Measurements from ENCODE around the gene SH3BGRL.

Gene SH3BGRL

DNA sequence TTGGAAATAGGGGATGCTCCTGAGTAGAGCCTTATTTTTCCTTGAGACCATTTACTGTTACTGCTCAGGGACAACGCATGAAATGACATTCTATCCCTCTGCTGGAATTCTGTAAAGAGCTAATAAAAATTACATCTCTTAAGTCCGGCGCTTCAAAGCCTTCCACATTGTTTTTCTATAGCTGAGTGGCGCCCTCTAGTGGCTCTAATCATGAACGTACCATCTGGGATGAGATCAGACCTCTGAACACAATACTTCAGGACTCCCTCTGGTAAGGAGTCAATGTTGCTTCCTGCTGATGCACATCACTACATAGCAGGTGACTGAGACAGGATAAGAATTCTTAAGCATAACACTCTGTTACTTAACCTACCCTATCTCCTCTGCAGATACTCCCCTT lies 6.2 kb upstream of the SH3BGRL start:
- no peak overlapping the region for H4K91ac ChIP-seq (ENCODE audit: low read depth, low read length, poor library complexity)
- no peak overlapping the region for H4K8ac ChIP-seq (ENCODE audit: low read depth, low read length)
- H3K27me3 ChIP-seq (ENCODE audit: control insufficient read depth in 3 of 3, insufficient read depth in 3 of 3, low read depth in 1 of 3, low read length in 3 of 3), result no peaks in the 10 kb centered on the region
- no peak overlapping the region for H2AFZ ChIP-seq (ENCODE audit: low read length)
- no CpG with 5 or more reads among the region's 5 CpGs for WGBS, 2 donors (ENCODE audit: extremely low coverage in 2 of 2, insufficient read length in 2 of 2, insufficient replicate concordance in 1 of 2)
- no peak overlapping the region for H2BK15ac ChIP-seq (ENCODE audit: low read length)
- H3K18ac ChIP-seq (ENCODE audit: low read length), result no peak overlapping the region
- H3K4me2 ChIP-seq (ENCODE audit: insufficient read depth, low read length, poor library complexity, severe bottlenecking), result no peak overlapping the region
- no peaks in the 10 kb centered on the region for H3K9me3 ChIP-seq (replicated peaks in 1 of 2; ENCODE audit: control insufficient read depth in 2 of 2, insufficient read depth in 1 of 2, low read depth in 1 of 2, low read length in 2 of 2)
- H3K79me1 ChIP-seq (ENCODE audit: low read depth, low read length), result no peaks in the 10 kb centered on the region
- no peak overlapping the region for H3K4ac ChIP-seq (ENCODE audit: low read length)
- H2BK120ac ChIP-seq (ENCODE audit: low read depth, low read length), result no peak overlapping the region
- peak; percentile 26 for DNase-seq (ENCODE audit: low spot score)
- H3K4me1 ChIP-seq (ENCODE audit: control insufficient read depth in 2 of 2, insufficient read depth in 1 of 2, low read depth in 1 of 2, low read length in 2 of 2), result no peaks in the 10 kb centered on the region
- no peak overlapping the region for H3K27ac ChIP-seq (replicated peaks; ENCODE audit: low read length)
- no peak overlapping the region for H3K4me3 ChIP-seq (ENCODE audit: low read length in 2 of 2)
- no peak overlapping the region for H2AK5ac ChIP-seq (ENCODE audit: low read depth, low read length)
- no peak overlapping the region for H3K23ac ChIP-seq (ENCODE audit: low read depth, low read length, poor library complexity)
- H3K14ac ChIP-seq (ENCODE audit: low read length), result no peak overlapping the region
- no peak overlapping the region for H2BK5ac ChIP-seq (ENCODE audit: low read length)
- H3K9ac ChIP-seq (ENCODE audit: low read depth, low read length, poor library complexity), result no peak overlapping the region
- no peak overlapping the region for H2BK12ac ChIP-seq (ENCODE audit: low read length)
- no peaks in the 10 kb centered on the region for H3K36me3 ChIP-seq (replicated peaks in 1 of 2; ENCODE audit: control insufficient read depth in 2 of 2, insufficient read depth in 2 of 2, low read length in 2 of 2)

DNA sequence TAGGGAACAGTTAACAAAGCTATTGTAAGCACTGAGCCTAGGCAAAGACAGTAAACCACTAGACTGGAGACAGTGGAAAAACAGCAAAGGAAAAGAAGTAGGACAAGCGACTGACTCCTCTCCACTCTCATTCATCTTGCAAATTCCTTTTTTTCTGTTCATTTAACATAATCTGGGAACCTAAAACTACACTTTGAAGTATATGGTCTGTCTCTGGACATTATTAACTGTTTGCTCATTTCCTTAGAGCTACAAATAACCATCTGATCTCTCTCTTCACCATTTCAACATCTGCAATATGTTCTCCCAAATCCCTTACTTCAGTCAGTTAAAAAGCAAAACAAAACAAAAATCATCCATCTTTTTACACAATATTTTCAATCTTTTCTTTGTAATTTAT lies 831 bp upstream of the SH3BGRL start:
- Histone ChIP-seq H2BK5ac (ENCODE audit: low read length) (no peak overlapping the region), H2BK12ac (ENCODE audit: low read length) (no peak overlapping the region), H2AK5ac (ENCODE audit: low read depth, low read length) (no peak overlapping the region), H2BK15ac (ENCODE audit: low read length) (no peak overlapping the region), H3K4ac (ENCODE audit: low read length) (no peak overlapping the region), H3K14ac (ENCODE audit: low read length) (no peak overlapping the region), H3K23ac (ENCODE audit: low read depth, low read length, poor library complexity) (no peak overlapping the region), H3K4me1 (ENCODE audit: control insufficient read depth in 2 of 2, insufficient read depth in 1 of 2, low read depth in 1 of 2, low read length in 2 of 2) (no peaks in the 10 kb centered on the region), H4K8ac (ENCODE audit: low read depth, low read length) (no peak overlapping the region), H3K18ac (ENCODE audit: low read length) (no peak overlapping the region), H3K4me2 (ENCODE audit: insufficient read depth, low read length, poor library complexity, severe bottlenecking) (no peak overlapping the region), H3K9me3 (replicated peaks in 1 of 2; ENCODE audit: control insufficient read depth in 2 of 2, insufficient read depth in 1 of 2, low read depth in 1 of 2, low read length in 2 of 2) (no peaks in the 10 kb centered on the region), H2AFZ (ENCODE audit: low read length) (peak overlapping the region; percentile 81), H3K79me1 (ENCODE audit: low read depth, low read length) (no peaks in the 10 kb centered on the region), H4K91ac (ENCODE audit: low read depth, low read length, poor library complexity) (no peak overlapping the region), H3K36me3 (replicated peaks in 1 of 2; ENCODE audit: control insufficient read depth in 2 of 2, insufficient read depth in 2 of 2, low read length in 2 of 2) (no peaks in the 10 kb centered on the region), H3K27me3 (ENCODE audit: control insufficient read depth in 3 of 3, insufficient read depth in 3 of 3, low read depth in 1 of 3, low read length in 3 of 3) (no peaks in the 10 kb centered on the region), H2BK120ac (ENCODE audit: low read depth, low read length) (no peak overlapping the region), H3K4me3 (ENCODE audit: low read length in 2 of 2) (peak overlapping the region in 1 of 2 donors; percentile 72), H3K9ac (ENCODE audit: low read depth, low read length, poor library complexity) (no peak overlapping the region), H3K27ac (replicated peaks; ENCODE audit: low read length) (no peak overlapping the region)
- WGBS, 2 donors (ENCODE audit: extremely low coverage in 2 of 2, insufficient read length in 2 of 2, insufficient replicate concordance in 1 of 2), result no CpG with 5 or more reads among the region's 1 CpG
- no peak for DNase-seq (ENCODE audit: low spot score)

DNA sequence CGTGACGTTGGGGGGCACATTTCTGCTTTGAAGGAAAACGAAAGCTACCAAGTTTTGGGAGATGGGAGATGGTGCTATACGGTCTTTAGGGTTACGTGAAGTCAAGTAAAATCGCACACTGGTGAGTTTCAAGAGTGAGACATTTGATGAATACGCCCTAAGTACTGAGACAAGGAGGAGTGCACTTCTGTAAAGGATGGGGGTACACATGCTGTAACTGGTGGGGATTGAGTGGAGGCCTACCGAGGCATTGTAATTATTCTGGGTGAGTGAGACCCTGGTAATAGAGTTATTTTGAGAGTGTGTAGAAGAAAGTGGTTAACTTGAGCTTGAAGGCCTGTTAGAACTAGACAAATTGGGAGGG lies 536 bp downstream of the SH3BGRL start:
- Histone ChIP-seq H3K4me1 (ENCODE audit: control insufficient read depth in 2 of 2, insufficient read depth in 1 of 2, low read depth in 1 of 2, low read length in 2 of 2) (no peaks in the 10 kb centered on the region), H3K9me3 (replicated peaks in 1 of 2; ENCODE audit: control insufficient read depth in 2 of 2, insufficient read depth in 1 of 2, low read depth in 1 of 2, low read length in 2 of 2) (no peaks in the 10 kb centered on the region), H3K27me3 (ENCODE audit: control insufficient read depth in 3 of 3, insufficient read depth in 3 of 3, low read depth in 1 of 3, low read length in 3 of 3) (no peaks in the 10 kb centered on the region), H3K14ac (ENCODE audit: low read length) (no peak overlapping the region), H3K27ac (replicated peaks; ENCODE audit: low read length) (peak overlapping the region; percentile 81), H3K23ac (ENCODE audit: low read depth, low read length, poor library complexity) (no peak overlapping the region), H3K9ac (ENCODE audit: low read depth, low read length, poor library complexity) (no peak overlapping the region), H4K8ac (ENCODE audit: low read depth, low read length) (no peak overlapping the region), H3K18ac (ENCODE audit: low read length) (no peak overlapping the region), H2AK5ac (ENCODE audit: low read depth, low read length) (no peak overlapping the region), H3K4me2 (ENCODE audit: insufficient read depth, low read length, poor library complexity, severe bottlenecking) (peak overlapping the region; percentile 23), H3K4me3 (ENCODE audit: low read length in 2 of 2) (peak overlapping the region; percentile 72 to 87), H3K36me3 (replicated peaks in 1 of 2; ENCODE audit: control insufficient read depth in 2 of 2, insufficient read depth in 2 of 2, low read length in 2 of 2) (peaks cover 0 to 5% of the 10 kb centered on the region in 2 donors), H2AFZ (ENCODE audit: low read length) (peak overlapping the region; percentile 81), H3K4ac (ENCODE audit: low read length) (no peak overlapping the region), H2BK12ac (ENCODE audit: low read length) (no peak overlapping the region), H4K91ac (ENCODE audit: low read depth, low read length, poor library complexity) (no peak overlapping the region), H2BK5ac (ENCODE audit: low read length) (no peak overlapping the region), H2BK15ac (ENCODE audit: low read length) (no peak overlapping the region), H2BK120ac (ENCODE audit: low read depth, low read length) (no peak overlapping the region), H3K79me1 (ENCODE audit: low read depth, low read length) (no peaks in the 10 kb centered on the region)
- WGBS, 2 donors (ENCODE audit: extremely low coverage in 2 of 2, insufficient read length in 2 of 2, insufficient replicate concordance in 1 of 2), result no CpG with 5 or more reads among the region's 8 CpGs
- no peak for DNase-seq (ENCODE audit: low spot score)

DNA sequence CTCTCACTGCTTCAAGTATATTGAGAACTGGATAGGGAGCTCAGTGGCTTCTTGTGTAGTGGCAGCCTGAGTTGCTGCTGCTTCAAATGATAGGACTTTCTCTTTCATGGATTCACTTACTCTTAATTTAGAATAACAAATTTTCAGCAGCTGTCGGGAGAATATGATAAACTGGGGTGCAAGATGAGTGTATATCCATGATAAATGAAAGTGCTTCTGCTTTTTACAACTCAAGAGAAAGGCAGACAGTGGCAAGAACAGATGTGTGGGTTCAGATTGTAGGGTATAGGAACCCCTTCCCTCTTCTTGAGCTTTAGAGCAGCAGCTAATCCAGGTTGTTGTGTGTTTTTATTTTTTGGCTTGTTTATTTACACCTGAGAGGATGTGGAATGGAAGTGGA lies 1.0 kb downstream of the SH3BGRL start:
- Histone ChIP-seq H3K9ac (ENCODE audit: low read depth, low read length, poor library complexity) (no peak overlapping the region), H2BK120ac (ENCODE audit: low read depth, low read length) (no peak overlapping the region), H4K91ac (ENCODE audit: low read depth, low read length, poor library complexity) (no peak overlapping the region), H2AFZ (ENCODE audit: low read length) (no peak overlapping the region), H3K27ac (replicated peaks; ENCODE audit: low read length) (no peak overlapping the region), H3K4ac (ENCODE audit: low read length) (no peak overlapping the region), H2BK15ac (ENCODE audit: low read length) (no peak overlapping the region), H3K4me3 (ENCODE audit: low read length in 2 of 2) (peak overlapping the region in 1 of 2 donors; percentile 72), H4K8ac (ENCODE audit: low read depth, low read length) (no peak overlapping the region), H2BK5ac (ENCODE audit: low read length) (no peak overlapping the region), H3K18ac (ENCODE audit: low read length) (no peak overlapping the region), H3K9me3 (replicated peaks in 1 of 2; ENCODE audit: control insufficient read depth in 2 of 2, insufficient read depth in 1 of 2, low read depth in 1 of 2, low read length in 2 of 2) (no peaks in the 10 kb centered on the region), H3K23ac (ENCODE audit: low read depth, low read length, poor library complexity) (no peak overlapping the region), H3K4me2 (ENCODE audit: insufficient read depth, low read length, poor library complexity, severe bottlenecking) (peak overlapping the region; percentile 23), H3K36me3 (replicated peaks in 1 of 2; ENCODE audit: control insufficient read depth in 2 of 2, insufficient read depth in 2 of 2, low read length in 2 of 2) (peaks cover 0 to 5% of the 10 kb centered on the region in 2 donors), H3K27me3 (ENCODE audit: control insufficient read depth in 3 of 3, insufficient read depth in 3 of 3, low read depth in 1 of 3, low read length in 3 of 3) (no peaks in the 10 kb centered on the region), H3K79me1 (ENCODE audit: low read depth, low read length) (no peaks in the 10 kb centered on the region), H3K4me1 (ENCODE audit: control insufficient read depth in 2 of 2, insufficient read depth in 1 of 2, low read depth in 1 of 2, low read length in 2 of 2) (no peaks in the 10 kb centered on the region), H3K14ac (ENCODE audit: low read length) (no peak overlapping the region), H2AK5ac (ENCODE audit: low read depth, low read length) (no peak overlapping the region), H2BK12ac (ENCODE audit: low read length) (no peak overlapping the region)
- WGBS, 2 donors (ENCODE audit: extremely low coverage in 2 of 2, insufficient read length in 2 of 2, insufficient replicate concordance in 1 of 2), result no CpG with 5 or more reads among the region's 1 CpG
- no peak for DNase-seq (ENCODE audit: low spot score)

Measured in neuronal stem cell (in vitro differentiated cells).